Esophagus muscularis mucosa (tissue), 4 donors: ENCODE data around the gene ENO3. TPM values are rescaled to one million over a fixed set of nuclear protein-coding genes. Genes with fewer than 3 reads are reported as not detected.

Experiments used
- DNase-seq: peaks from one replicate; pipeline ENCODE4 v3.0.0-alpha.2; 2017; ENCODE audit errors: extremely low spot score
- H3K27ac ChIP-seq, 4 donors: fragments of 200-600 bp; sonication (generic); replicated peaks in 1 of 4; 1 replicate in 3 of 4; 2 replicates in 1 of 4; pipeline ENCODE4 v1.5.1; 2016 to 2019; ENCODE audit warnings: mild to moderate bottlenecking in 1 of 4
- H3K27me3 ChIP-seq, 4 donors: fragments of 200-600 bp; sonication (generic); one replicate each; pipeline versions ENCODE4 v1.5.1 to v1.6.0; 2016 to 2019
- H3K36me3 ChIP-seq, 4 donors: fragments of 200-600 bp; sonication (generic); one replicate each; pipeline ENCODE4 v1.5.1; 2016 to 2019
- H3K4me1 ChIP-seq, 4 donors: fragments of 200-600 bp; sonication (generic); one replicate each; pipeline ENCODE4 v1.5.1; 2016 to 2019
- H3K4me3 ChIP-seq, 4 donors: fragments of 200-600 bp; sonication (generic); 1 replicate in 2 of 4; 2 replicates in 2 of 4; pipeline ENCODE4 v1.5.1; 2016 to 2019; ENCODE audit warnings: mild to moderate bottlenecking in 4 of 4, moderate library complexity in 1 of 4
- H3K9me3 ChIP-seq, 4 donors: fragments of 200-600 bp; sonication (generic); 1 replicate in 3 of 4; 2 replicates in 1 of 4; pipeline ENCODE4 v1.5.1; 2016 to 2019
- EP300 ChIP-seq: sonication (generic); formaldehyde crosslinking; IDR thresholded peaks from one replicate; pipeline ENCODE4 v1.6.1; 2017; ENCODE audit warnings: antibody characterized with exemption
- POLR2A ChIP-seq: fragments of 450-650 bp; IDR thresholded peaks from one replicate; pipeline ENCODE4 v1.6.1; 2017; ENCODE audit warnings: antibody characterized with exemption, moderate library complexity, mild to moderate bottlenecking, low read depth
- POLR2AphosphoS5 ChIP-seq, 2 donors: sonication (generic); formaldehyde crosslinking; IDR thresholded peaks; one replicate each; pipeline ENCODE4 v1.6.1; 2017; ENCODE audit warnings: antibody characterized with exemption in 2 of 2
- WGBS: methylation state at CpG from one replicate; pipeline ENCODE4 v1.1.5; 2018; 5-methylcytosine and 5-hydroxymethylcytosine counted together
- intact Hi-C: fragments of 100-400 bp; cut with DNase I; formaldehyde crosslinking; loops from one replicate; pipeline ENCODE4 v1.15.1; 2023
- total RNA-seq, 4 donors: library from RNA; depleted of rRNA; stranded (reverse); fragments of >200 nt; gene quantifications; one replicate each; pipeline versions ENCODE4 v1.1.0 to v1.2.1, GENCODE V29; 2016
- TF ChIP-seq, protein P1 (sequence below), 3 experiments: fragments of 200-600 bp in 2 of 3; fragments of 450-650 bp in 1 of 3; sonication (generic) in 2 of 3; IDR thresholded peaks; one replicate each; pipeline ENCODE4 v1.5.1; 2017 to 2019; ENCODE audit warnings: antibody characterized with exemption in 3 of 3, mild to moderate bottlenecking in 2 of 3, moderate library complexity in 1 of 3

The ENO3 gene
- total RNA-seq, 4 donors from 2014 or later, result 1.2 to 7.2 (median 2.1) TPM

DNA sequence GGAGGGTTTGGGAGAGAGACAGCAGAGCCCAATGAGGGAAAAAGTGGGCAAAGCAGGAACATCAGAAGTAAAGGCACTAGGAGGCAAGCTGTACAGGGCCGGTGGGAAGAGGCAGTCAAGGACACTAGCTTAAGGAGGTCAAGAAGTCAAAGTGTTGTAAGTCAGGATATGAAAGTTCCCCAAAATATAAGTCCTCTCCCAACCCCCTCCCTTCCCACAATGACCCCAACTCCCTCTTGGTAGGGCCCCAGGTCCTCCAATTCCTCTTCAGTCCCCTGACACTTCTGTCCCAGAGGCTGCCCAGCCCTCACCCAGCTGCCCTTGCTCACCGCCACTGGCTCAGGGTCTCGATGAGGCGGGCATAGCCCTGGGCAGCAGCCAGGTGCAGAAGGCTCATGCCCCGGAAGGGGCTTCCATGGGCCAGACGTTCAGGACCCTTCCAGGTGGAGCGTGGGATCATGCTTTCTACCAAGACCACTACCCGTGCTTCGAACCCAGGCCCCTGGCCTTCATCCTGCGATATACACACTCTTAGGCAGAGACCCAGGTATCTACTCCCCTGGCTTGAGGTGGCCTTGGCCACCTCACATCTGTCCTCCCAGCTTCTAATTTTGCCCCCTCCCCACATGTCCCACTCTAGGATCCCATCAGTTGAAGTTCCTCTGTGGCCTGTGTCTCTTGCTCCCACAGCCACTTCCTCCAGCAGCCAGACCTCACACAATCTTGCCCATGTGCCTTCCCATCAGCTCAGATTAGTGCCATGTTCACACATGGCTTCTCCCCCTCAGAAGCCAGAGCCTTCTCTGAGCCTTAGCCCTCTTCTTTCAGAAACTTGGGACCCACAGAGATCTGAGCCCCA is 22.6 kb downstream of the ENO3 start:
- no peak for DNase-seq
- intact Hi-C loops, result no loop called here
- Histone ChIP-seq H3K4me1 (peaks cover 25 to 33% (median 29%) of the 10 kb centered on the region in 4 donors), H3K27me3 (no peaks in the 10 kb centered on the region), H3K36me3 (peaks cover 57 to 89% (median 78%) of the 10 kb centered on the region in 4 donors), H3K4me3 (no peak overlapping the region), H3K27ac (peak overlapping the region in 3 of 4 donors; percentile 43 to 97 (median 93)), H3K9me3 (no peaks in the 10 kb centered on the region)
- TF ChIP-seq POLR2AphosphoS5 (IDR thresholded peaks at IDR 0.05) (no peak), POLR2A (no peak), EP300 (no peak)
- TF ChIP-seq, protein P1, sequence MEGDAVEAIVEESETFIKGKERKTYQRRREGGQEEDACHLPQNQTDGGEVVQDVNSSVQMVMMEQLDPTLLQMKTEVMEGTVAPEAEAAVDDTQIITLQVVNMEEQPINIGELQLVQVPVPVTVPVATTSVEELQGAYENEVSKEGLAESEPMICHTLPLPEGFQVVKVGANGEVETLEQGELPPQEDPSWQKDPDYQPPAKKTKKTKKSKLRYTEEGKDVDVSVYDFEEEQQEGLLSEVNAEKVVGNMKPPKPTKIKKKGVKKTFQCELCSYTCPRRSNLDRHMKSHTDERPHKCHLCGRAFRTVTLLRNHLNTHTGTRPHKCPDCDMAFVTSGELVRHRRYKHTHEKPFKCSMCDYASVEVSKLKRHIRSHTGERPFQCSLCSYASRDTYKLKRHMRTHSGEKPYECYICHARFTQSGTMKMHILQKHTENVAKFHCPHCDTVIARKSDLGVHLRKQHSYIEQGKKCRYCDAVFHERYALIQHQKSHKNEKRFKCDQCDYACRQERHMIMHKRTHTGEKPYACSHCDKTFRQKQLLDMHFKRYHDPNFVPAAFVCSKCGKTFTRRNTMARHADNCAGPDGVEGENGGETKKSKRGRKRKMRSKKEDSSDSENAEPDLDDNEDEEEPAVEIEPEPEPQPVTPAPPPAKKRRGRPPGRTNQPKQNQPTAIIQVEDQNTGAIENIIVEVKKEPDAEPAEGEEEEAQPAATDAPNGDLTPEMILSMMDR (IDR thresholded peaks at IDR 0.05), result no peak
- WGBS, result 91% methylated on average over 4 of the region's 10 CpGs

DNA sequence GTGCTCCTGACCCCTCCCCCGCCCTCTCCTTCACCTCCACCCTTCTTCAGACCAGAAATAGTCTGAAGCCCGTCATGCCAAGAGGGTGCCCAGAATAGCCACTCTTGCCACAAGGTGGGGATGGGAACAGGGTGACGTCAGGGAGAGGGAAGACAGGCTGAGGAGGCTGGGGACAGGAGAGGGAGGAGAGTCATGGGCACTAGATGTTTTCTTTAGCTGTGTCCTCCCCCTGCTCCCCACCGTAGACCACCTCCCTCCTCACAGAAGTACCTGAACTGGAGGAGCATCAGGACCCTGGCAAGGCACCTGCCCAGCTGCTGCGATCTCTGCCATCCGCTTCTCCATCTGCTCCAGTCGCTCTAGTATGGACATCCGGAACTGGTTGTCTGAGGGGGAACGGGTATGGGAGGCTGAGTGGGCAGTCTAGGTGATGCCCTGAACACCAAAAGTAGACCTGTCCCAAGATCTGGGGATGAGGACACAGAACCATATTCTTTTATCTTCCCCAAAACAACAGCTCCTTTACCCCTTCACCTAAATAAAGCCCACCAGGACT is 23.3 kb downstream of the ENO3 start:
- Histone ChIP-seq H3K27me3 (no peaks in the 10 kb centered on the region), H3K27ac (peak overlapping the region; percentile 8 to 97 (median 44)), H3K36me3 (peaks cover 62 to 92% (median 83%) of the 10 kb centered on the region in 4 donors), H3K4me1 (peaks cover 18 to 28% (median 22%) of the 10 kb centered on the region in 4 donors), H3K4me3 (no peak overlapping the region), H3K9me3 (no peaks in the 10 kb centered on the region)
- TF ChIP-seq EP300 (no peak), POLR2A (no peak), POLR2AphosphoS5 (IDR thresholded peaks at IDR 0.05) (no peak)
- TF ChIP-seq, protein P1 (IDR thresholded peaks at IDR 0.05), result no peak
- 78% methylated on average over 8 of the region's 9 CpGs for WGBS
- no peak for DNase-seq
- intact Hi-C loops, result no loop called here

DNA sequence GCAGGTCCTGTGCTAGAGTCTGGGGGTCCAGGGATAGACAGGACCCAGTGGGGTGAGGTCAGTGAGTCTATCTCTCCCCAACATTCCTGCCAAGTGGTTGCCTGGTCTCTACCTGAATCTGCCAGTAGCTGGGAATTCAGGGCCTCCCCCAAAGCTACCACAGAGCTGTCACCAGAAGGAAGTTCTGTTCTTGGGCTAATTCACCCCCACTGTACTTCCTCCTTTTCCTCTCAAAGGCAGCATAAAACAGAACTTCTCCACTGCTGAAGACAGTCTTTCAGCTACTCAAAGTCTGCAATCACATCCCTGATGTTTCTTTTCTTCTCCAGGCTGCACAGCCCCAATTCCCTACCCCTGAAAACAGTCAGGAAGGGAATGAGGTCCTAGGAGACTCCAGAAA is 27.8 kb downstream of the ENO3 start:
- H3K4me1 ChIP-seq, result peaks cover under 1 to 19% (median 13%) of the 10 kb centered on the region in 4 donors
- H3K9me3 ChIP-seq, result no peaks in the 10 kb centered on the region
- H3K27ac ChIP-seq, result no peak overlapping the region
- no peak overlapping the region for H3K4me3 ChIP-seq
- no peak for DNase-seq
- peaks cover 54 to 91% (median 82%) of the 10 kb centered on the region in 4 donors for H3K36me3 ChIP-seq
- intact Hi-C loops, result no loop called here
- no peaks in the 10 kb centered on the region for H3K27me3 ChIP-seq
- TF ChIP-seq EP300, result no peak
- TF ChIP-seq POLR2A, result no peak
- TF ChIP-seq POLR2AphosphoS5 (IDR thresholded peaks at IDR 0.05), result no peak
- TF ChIP-seq, protein P1 (IDR thresholded peaks at IDR 0.05), result no peak

DNA sequence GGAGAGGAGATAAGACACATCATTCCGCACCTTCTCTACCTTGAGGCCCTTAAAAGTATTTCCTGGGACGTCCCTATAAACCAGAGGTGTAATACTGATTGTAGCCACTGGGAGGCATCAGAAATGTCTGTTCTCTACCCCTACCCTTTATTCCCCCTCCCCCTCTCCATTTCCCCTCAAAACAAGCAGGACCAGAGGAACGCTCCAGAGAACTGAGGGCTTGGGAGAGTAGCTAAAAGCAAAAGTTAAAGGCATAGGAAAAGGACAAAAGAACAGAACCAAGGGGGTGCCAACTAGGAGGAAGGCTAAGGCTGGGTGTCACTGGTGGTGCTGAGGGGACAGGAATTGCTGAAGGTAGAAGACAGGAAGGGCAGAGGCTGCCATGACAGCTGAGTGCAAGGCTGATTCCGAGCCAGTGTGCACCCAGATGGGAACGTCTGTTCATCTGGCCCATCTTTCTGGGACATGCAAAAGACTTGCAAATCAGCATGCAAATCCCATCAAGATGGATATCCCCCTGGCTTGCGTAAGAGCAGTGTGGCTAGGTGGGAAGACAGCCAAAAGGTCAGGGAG is 29.8 kb downstream of the ENO3 start:
- Histone ChIP-seq H3K27ac (peak overlapping the region in 1 of 4 donors; percentile 22), H3K36me3 (peaks cover 45 to 98% (median 89%) of the 10 kb centered on the region in 4 donors), H3K4me3 (no peak overlapping the region), H3K9me3 (no peaks in the 10 kb centered on the region), H3K4me1 (peaks cover 2 to 17% (median 10%) of the 10 kb centered on the region in 4 donors), H3K27me3 (no peaks in the 10 kb centered on the region)
- DNase-seq, result no peak
- TF ChIP-seq, protein P1 (IDR thresholded peaks at IDR 0.05), result peak; percentile 72 to 86 (median 83)
- no peak for TF ChIP-seq POLR2AphosphoS5 (IDR thresholded peaks at IDR 0.05)
- WGBS, result 44% methylated on average over 6 of the region's 6 CpGs
- intact Hi-C loops, result loop anchor here (2.0 kb wide), 1 partner anchor 82 kb away; no protein-coding TSS in a partner anchor
